Endothelial cell of umbilical vein (primary cell): ENCODE results near the gene ARMH4. TPM values are rescaled to one million over a fixed set of nuclear protein-coding genes. Genes with fewer than 3 reads are reported as not detected.

Experiments used
- BruUV-seq: library from RNA; stranded (reverse); fragments of 400-500 nt; replicated peaks from 2 replicates; lab custom pipeline; 2021; lab: Mats Ljungman, UMichigan
- CTCF ChIA-PET: fragments of 300-600, 350-600 bp; sonication (Branson Sonifier 250); formaldehyde crosslinking; loops from one replicate; lab custom pipeline; 2021; ENCODE audit warnings: antibody characterized with exemption, inconsistent platforms; lab: Charles Lee
- POLR2A ChIA-PET: fragments of 300-600, 350-600 bp; sonication (Branson Sonifier 250); formaldehyde crosslinking; loops from one replicate; lab custom pipeline; 2021; ENCODE audit warnings: antibody characterized with exemption, inconsistent platforms; lab: Charles Lee
- DNase-seq: peaks from one replicate; pipeline ENCODE4 v3.0.0-alpha.2; 2011; ENCODE audit warnings: low read depth, low spot score
- FAIRE-seq: peaks from 2 replicates; lab custom pipeline; 2011; peaks lifted over from hg19 to GRCh38; lab: Jason Lieb, UNC
- H2AFZ ChIP-seq: 2 replicates; pipeline ENCODE4 v1.6.0; 2012; ENCODE audit warnings: low read depth, low read length, control low read depth, inconsistent platforms
- H3K27ac ChIP-seq: 2 replicates; pipeline ENCODE4 v1.5.1; 2011; ENCODE audit warnings: low read depth, mild to moderate bottlenecking, control low read depth, low read length, moderate library complexity; ENCODE audit not compliant: insufficient read depth
- H3K27me3 ChIP-seq, 2 experiments: 2 replicates each; pipeline versions ENCODE4 v1.6.0 to v1.6.1; 2011; ENCODE audit warnings: low read length in 2 of 2, mixed read lengths in 1 of 2; ENCODE audit not compliant: control insufficient read depth in 2 of 2, insufficient read depth in 2 of 2
- H3K36me3 ChIP-seq, 2 experiments: 2 replicates in 1 of 2; 3 replicates in 1 of 2; pipeline ENCODE4 v1.5.1; 2011; ENCODE audit warnings: low read length in 2 of 2, mild to moderate bottlenecking in 1 of 2, moderate library complexity in 1 of 2; ENCODE audit not compliant: control insufficient read depth in 2 of 2, insufficient read depth in 2 of 2; ENCODE audit errors: extremely low read depth in 1 of 2
- H3K4me1 ChIP-seq: 3 replicates; pipeline ENCODE4 v1.5.1; 2011; ENCODE audit warnings: mild to moderate bottlenecking, low read length; ENCODE audit not compliant: control insufficient read depth, insufficient read depth; ENCODE audit errors: extremely low read depth
- H3K4me2 ChIP-seq: 2 replicates; pipeline ENCODE4 v1.6.1; 2011; ENCODE audit warnings: low read length, control low read depth, mixed read lengths; ENCODE audit not compliant: insufficient read depth
- H3K4me3 ChIP-seq, 3 experiments: fragments of 200-600 bp in 1 of 3; sonication (generic), shearing (Covaris generic) in 1 of 3; replicated peaks in 1 of 3; 2 replicates each; pipeline ENCODE4 v1.5.1; 2011 to 2016; ENCODE audit warnings: control low read depth in 3 of 3, low read length in 3 of 3, mild to moderate bottlenecking in 2 of 3, inconsistent platforms in 1 of 3, low read depth in 1 of 3, moderate library complexity in 1 of 3; ENCODE audit not compliant: insufficient read depth in 1 of 3
- H3K79me2 ChIP-seq: 2 replicates; pipeline ENCODE4 v1.6.0; 2012; ENCODE audit warnings: low read length, inconsistent platforms; ENCODE audit not compliant: control insufficient read depth, insufficient read depth
- H3K9ac ChIP-seq: replicated peaks from 2 replicates; pipeline ENCODE3; 2011; ENCODE audit warnings: low read length, control low read depth; ENCODE audit not compliant: insufficient read depth; ENCODE audit errors: extremely low read depth
- H3K9me1 ChIP-seq: replicated peaks from 3 replicates; pipeline ENCODE4 v1.6.0; 2011; ENCODE audit warnings: mild to moderate bottlenecking, low read length; ENCODE audit not compliant: control insufficient read depth, insufficient read depth; ENCODE audit errors: extremely low read depth
- H3K9me3 ChIP-seq: replicated peaks from 2 replicates; pipeline ENCODE4 v1.5.1; 2012; ENCODE audit warnings: low read length, inconsistent platforms; ENCODE audit not compliant: control insufficient read depth, insufficient read depth
- H4K20me1 ChIP-seq: replicated peaks from 2 replicates; pipeline ENCODE3; 2011; ENCODE audit warnings: mild to moderate bottlenecking, low read length; ENCODE audit not compliant: control insufficient read depth, insufficient read depth; ENCODE audit errors: extremely low read depth
- CTCF ChIP-seq, 2 donors: IDR thresholded peaks; 1 replicate in 1 of 2; 2 replicates in 1 of 2; pipeline ENCODE4 v1.5.1; 2011; ENCODE audit warnings: low read length in 2 of 2, mild to moderate bottlenecking in 2 of 2, moderate library complexity in 2 of 2, control low read depth in 1 of 2, inconsistent platforms in 1 of 2, low read depth in 1 of 2; ENCODE audit not compliant: insufficient read depth in 1 of 2; ENCODE audit errors: extremely low read depth in 1 of 2
- EZH2 ChIP-seq: IDR thresholded peaks from 2 replicates; pipeline ENCODE4 v1.6.1; 2012; ENCODE audit warnings: borderline replicate concordance, low read depth, mild to moderate bottlenecking, moderate library complexity, low read length, inconsistent platforms; ENCODE audit not compliant: severe bottlenecking
- FOS ChIP-seq: IDR thresholded peaks from 2 replicates; pipeline ENCODE4 v1.6.1; 2011; ENCODE audit warnings: mild to moderate bottlenecking, low read length, moderate library complexity, borderline replicate concordance; ENCODE audit not compliant: insufficient read depth
- GATA2 ChIP-seq: IDR thresholded peaks from 2 replicates; pipeline ENCODE4 v1.7.0; 2011; ENCODE audit warnings: low read depth, mild to moderate bottlenecking, moderate library complexity, mixed read lengths, low read length; ENCODE audit not compliant: insufficient read length, insufficient read depth
- JUN ChIP-seq: IDR thresholded peaks from 2 replicates; pipeline ENCODE4 v1.6.1; 2011; ENCODE audit warnings: borderline replicate concordance, low read depth; ENCODE audit not compliant: insufficient read length, insufficient read depth
- MAX ChIP-seq: IDR thresholded peaks from 2 replicates; pipeline ENCODE4 v1.6.1; 2011; ENCODE audit not compliant: insufficient read depth, insufficient read length
- MYC ChIP-seq: IDR thresholded peaks from one replicate; pipeline ENCODE4 v1.6.1; 2011; ENCODE audit warnings: mild to moderate bottlenecking, low read depth, low read length
- POLR2A ChIP-seq: IDR thresholded peaks from 2 replicates; pipeline ENCODE4 v1.6.1; 2012; ENCODE audit warnings: low read depth, mild to moderate bottlenecking, control low read depth, low read length
- POLR2AphosphoS5 ChIP-seq: IDR thresholded peaks from 2 replicates; pipeline ENCODE4 v1.6.1; 2012; ENCODE audit warnings: low read depth, mild to moderate bottlenecking, control low read depth, low read length, moderate library complexity; ENCODE audit not compliant: insufficient read depth
- dilution Hi-C: fragments of 300-500 bp; cut with MboI; formaldehyde crosslinking; loops from one replicate; pipeline ENCODE4 v1.15.0; 2019; ENCODE audit warnings: low sequenced_read_pairs; ENCODE audit not compliant: extremely low pct_ligation_motif_present
- intact Hi-C: fragments of 100-400 bp; cut with micrococcal nuclease; formaldehyde crosslinking; loops from one replicate; pipeline ENCODE4 v1.10.0; 2022
- polyA plus RNA-seq, 4 experiments: library from polyadenylated mRNA; depleted of rRNA in 3 of 4; stranded (reverse) in 3 of 4; unstranded in 1 of 4; fragments of >200 nt; gene quantifications; 2 replicates each; pipeline versions ENCODE4 v1.2.1 to v1.2.3, GENCODE V29; 2011 to 2012; ENCODE audit warnings: missing spikeins in 1 of 4
- total RNA-seq: library from RNA; stranded (reverse); gene quantifications from 2 replicates; pipeline ENCODE4 v1.2.3, GENCODE V29; 2021

Gene ARMH4
- total and polyA plus RNA-seq, 2 donors (not counting 3 experiments of a cell fraction or from before 2014, with no cell fraction given), result 1.1 to 3.0 TPM

- dilution Hi-C loops, result no loop called here
- no peaks in the 10 kb centered on the region for H3K79me2 ChIP-seq
- FAIRE-seq, result no peak
- no peaks in the 10 kb centered on the region for H3K9me1 ChIP-seq
- TF ChIP-seq GATA2 (no peak), FOS (no peak), MAX (no peak), MYC (no peak), CTCF (IDR thresholded peaks at IDR 0.05; ENCODE audit: extremely low read depth in 1 of 2, insufficient read depth in 1 of 2, low read depth in 1 of 2, low read length in 2 of 2) (no peak), EZH2 (no peak), POLR2A (no peak), JUN (no peak), POLR2AphosphoS5 (no peak)
- H3K27ac ChIP-seq, result no peak overlapping the region
- BruUV-seq, result no TSS peak
- no peak overlapping the region for H3K4me3 ChIP-seq
- no peak for DNase-seq
- intact Hi-C loops, result no loop called here
- CTCF ChIA-PET, result no interaction called here
- no peaks in the 10 kb centered on the region for H3K9me3 ChIP-seq
- H3K4me2 ChIP-seq, result no peak overlapping the region
- no peaks in the 10 kb centered on the region for H3K27me3 ChIP-seq
- H4K20me1 ChIP-seq, result no peaks in the 10 kb centered on the region
- H2AFZ ChIP-seq, result no peak overlapping the region
- POLR2A ChIA-PET, result no interaction called here
- no peaks in the 10 kb centered on the region for H3K36me3 ChIP-seq
- H3K4me1 ChIP-seq, result no peaks in the 10 kb centered on the region
- no peak overlapping the region for H3K9ac ChIP-seq
These were observed 163.6 kb downstream of the ARMH4 start for GRCh38 chr14:57988445-57988844.
